Heart left ventricle (tissue), 16 donors: ENCODE results near the gene FLVCR1. TPM values are rescaled to one million over a fixed set of nuclear protein-coding genes. Genes with fewer than 3 reads are reported as not detected.

Experiments
- ATAC-seq, 4 donors: fragments of 200-7000 bp; cut with Tn5 transposase; one replicate each; pipeline ENCODE4 v1.9.1; 2020 to 2022; ENCODE audit warnings: moderate library complexity in 4 of 4, mild to moderate bottlenecking in 3 of 4, moderate number of reproducible peaks in 1 of 4
- DNase-seq, 5 donors: peaks; one replicate each; pipeline ENCODE4 v3.0.0-alpha.2; 2020
- H3K27ac ChIP-seq, 12 donors: fragments of 200-600 bp; sonication (generic) in 4 of 12; one replicate each; pipeline versions ENCODE4 v1.5.0 to v1.8.0; 2016 to 2022; ENCODE audit warnings: mild to moderate bottlenecking in 2 of 12
- H3K27me3 ChIP-seq, 9 donors: fragments of 200-600 bp; sonication (generic) in 2 of 9; one replicate each; pipeline versions ENCODE4 v1.5.1 to v1.8.0; 2016 to 2022; ENCODE audit warnings: mild to moderate bottlenecking in 3 of 9
- H3K36me3 ChIP-seq, 9 donors: fragments of 200-600 bp; sonication (generic) in 2 of 9; one replicate each; pipeline versions ENCODE4 v1.5.0 to v1.8.0; 2018 to 2022; ENCODE audit warnings: mild to moderate bottlenecking in 2 of 9
- H3K4me1 ChIP-seq, 12 donors: fragments of 200-600 bp; sonication (generic) in 4 of 12; one replicate each; pipeline versions ENCODE4 v1.5.0 to v1.8.0; 2016 to 2022; ENCODE audit warnings: mild to moderate bottlenecking in 3 of 12
- H3K4me3 ChIP-seq, 12 donors: fragments of 200-600 bp; sonication (generic) in 4 of 12; one replicate each; pipeline versions ENCODE4 v1.5.0 to v1.8.0; 2017 to 2022; ENCODE audit warnings: mild to moderate bottlenecking in 9 of 12, moderate library complexity in 4 of 12
- H3K9me3 ChIP-seq, 12 donors: fragments of 200-600 bp; sonication (generic) in 4 of 12; one replicate each; pipeline versions ENCODE4 v1.5.0 to v1.8.0; 2016 to 2022; ENCODE audit warnings: mild to moderate bottlenecking in 1 of 12
- CTCF ChIP-seq, 12 donors: fragments of 200-600 bp; sonication (generic) in 4 of 12; IDR thresholded peaks; one replicate each; pipeline versions ENCODE4 v1.5.0 to v1.8.0; 2018 to 2022; ENCODE audit warnings: antibody characterized with exemption in 12 of 12, mild to moderate bottlenecking in 5 of 12
- POLR2A ChIP-seq, 2 donors: fragments of 450-650 bp; IDR thresholded peaks; one replicate each; pipeline ENCODE4 v1.6.1; 2017; ENCODE audit warnings: antibody characterized with exemption in 2 of 2, mild to moderate bottlenecking in 2 of 2, moderate library complexity in 2 of 2
- WGBS, 4 donors: extraction: QIAGEN DNeasy Blood & Tissue Kit in 2 of 4; methylation state at CpG; one replicate each; pipeline versions ENCODE4 v1.1.5 to v1.1.7; 2013 to 2018; 5-methylcytosine and 5-hydroxymethylcytosine counted together
- intact Hi-C, 10 donors: fragments of 100-400 bp; cut with DNase I; formaldehyde crosslinking; loops; one replicate each; pipeline versions ENCODE4 v1.11.1 to v1.14.2; 2022
- polyA plus RNA-seq, 2 donors: library from polyadenylated mRNA; stranded (reverse); fragments of 200-250 nt; gene quantifications; one replicate each; pipeline ENCODE4 v1.2.3, GENCODE V29; 2013
- total RNA-seq, 9 donors: library from RNA; depleted of rRNA in 2 of 9; stranded (reverse); fragments of >200 nt in 2 of 9; fragmentation: NEBNext Ultra II Directional in 3 of 9; extraction: Animal tissue kit (Norgen Biotek cat#: 25700) in 3 of 9; gene quantifications; one replicate each; pipeline versions ENCODE4 v1.1.0 to v1.2.4, GENCODE V29; 2016 to 2023
- donor health status: ischemic (EF 13 %, LVEDD 7.1; RV severe dilation, severe dysfunction).
- donor health status: healthy with polysubstance abuse.
- donor health status: DM: no; HTN: yes; CAD: no.
- donor health status: DM: no; HTN: no; CAD: no.
- donor health status: ischemic (EF 25% LVEDD 6.9; RV normal size, moderate dysfunction).
- donor health status: ischemic (EF 25% LVEDD 5.7; RV mildly dilated, moderate dysfunction).
- donor health status: healthy.
- donor health status: DM: yes; HTN: yes; CAD: no.
- donor health status: ischemic (EF 35%, LVEDD 5.7; RV mildly dilated, moderate dysfunction).
- donor health status: nonischemic (EF 11% LVEDD 7.7; RV severe dilation, severe dysfunction).
- donor health status: DM: yes; HTN: yes; CAD: no.
- donor health status: PGD.
- donor health status: ischemic (EF 29% LVEDD 5.4; RV normal size, mild dysfunction).
- donor health status: nonischemic (EF 23%, LVEDD 6.1; RV moderate dilation, normal function).

The FLVCR1 gene
- total and polyA plus RNA-seq, 11 donors, result 0.44 to 3.0 (median 2.4) TPM

DNA sequence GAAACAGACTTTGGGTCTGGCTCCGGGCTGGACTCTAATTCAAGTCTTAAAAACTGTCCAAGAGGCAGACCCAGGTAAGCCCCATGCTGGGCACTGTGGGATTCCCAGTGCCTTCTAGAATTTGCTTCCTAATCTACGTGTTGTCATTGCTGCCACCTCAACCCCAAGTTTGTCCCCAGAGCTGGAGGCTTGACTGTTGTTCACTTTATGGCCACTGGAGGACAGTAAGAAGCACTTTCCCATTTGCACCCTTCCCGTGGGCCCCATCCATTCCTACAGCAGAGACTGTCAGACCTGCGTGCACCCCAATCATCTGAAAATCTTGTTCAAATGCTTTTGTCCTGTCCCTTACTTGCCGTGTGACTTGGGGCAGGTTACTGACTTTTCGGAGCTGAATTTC is 62.8 kb downstream of the FLVCR1 start:
- intact Hi-C loops, result loop anchor here in 1 of 10 donors (5.0 kb wide), 1 partner anchor 61 kb away; no protein-coding TSS in a partner anchor
- no peaks in the 10 kb centered on the region for H3K9me3 ChIP-seq
- 64 to 69% (median 68%) methylated on average over 5 to 6 of the region's 6 CpGs for WGBS, 4 donors
- H3K36me3 ChIP-seq, result no peaks in the 10 kb centered on the region
- no peak overlapping the region for H3K4me3 ChIP-seq
- peaks cover 0 to 13% (median 0%) of the 10 kb centered on the region in 12 donors for H3K4me1 ChIP-seq
- no peak for ATAC-seq
- no peak overlapping the region for H3K27ac ChIP-seq
- TF ChIP-seq CTCF (IDR thresholded peaks at IDR 0.05), result peak in 6 of 12 donors; percentile 11 to 22 (median 16)
- no peak for TF ChIP-seq POLR2A (IDR thresholded peaks at IDR 0.05)
- H3K27me3 ChIP-seq, result peaks cover 0 to 9% (median 0%) of the 10 kb centered on the region in 9 donors
- no peak for DNase-seq

- H3K4me3 ChIP-seq, result no peak overlapping the region
- intact Hi-C loops, result loop anchor here in 1 of 10 donors (5.0 kb wide), 1 partner anchor 60 kb away; no protein-coding TSS in a partner anchor
- no peaks in the 10 kb centered on the region for H3K36me3 ChIP-seq
- 60 to 81% (median 73%) methylated on average over 5 of the region's 5 CpGs for WGBS, 4 donors
- peaks cover 0 to 8% (median 0%) of the 10 kb centered on the region in 12 donors for H3K9me3 ChIP-seq
- peaks cover 0 to 8% (median 0%) of the 10 kb centered on the region in 12 donors for H3K4me1 ChIP-seq
- peaks cover 0 to 9% (median 0%) of the 10 kb centered on the region in 9 donors for H3K27me3 ChIP-seq
- no peak for TF ChIP-seq POLR2A (IDR thresholded peaks at IDR 0.05)
- no peak for TF ChIP-seq CTCF (IDR thresholded peaks at IDR 0.05)
- H3K27ac ChIP-seq, result no peak overlapping the region
- DNase-seq, result no peak
- ATAC-seq, result no peak
These were observed 63.9 kb downstream of the FLVCR1 start for GRCh38 chr1:212922016-212922415.

- no peak for ATAC-seq
- Histone ChIP-seq H3K4me3 (no peak overlapping the region), H3K36me3 (no peaks in the 10 kb centered on the region), H3K4me1 (peaks cover 0 to 8% (median 0%) of the 10 kb centered on the region in 12 donors), H3K27ac (no peak overlapping the region), H3K9me3 (peaks cover 0 to 9% (median 0%) of the 10 kb centered on the region in 12 donors), H3K27me3 (no peaks in the 10 kb centered on the region)
- intact Hi-C loops, result no loop called here
- no peak for DNase-seq
- 74 to 81% (median 77%) methylated on average over 5 to 6 of the region's 6 CpGs for WGBS, 4 donors
- TF ChIP-seq POLR2A (IDR thresholded peaks at IDR 0.05) (no peak), CTCF (IDR thresholded peaks at IDR 0.05) (no peak)
These were observed 68.3 kb downstream of the FLVCR1 start for GRCh38 chr1:212926372-212926771.

GRCh38 chr1:212928323-212929291 is 70.5 kb downstream of the FLVCR1 start:
- no peak overlapping the region for H3K4me3 ChIP-seq
- peak overlapping the region in 1 of 12 donors; percentile 5 for H3K27ac ChIP-seq
- H3K27me3 ChIP-seq, result no peaks in the 10 kb centered on the region
- DNase-seq, result no peak
- ATAC-seq, result no peak
- TF ChIP-seq POLR2A (IDR thresholded peaks at IDR 0.05) (no peak), CTCF (IDR thresholded peaks at IDR 0.05) (no peak)
- peaks cover 0 to 8% (median 0%) of the 10 kb centered on the region in 12 donors for H3K4me1 ChIP-seq
- WGBS, 4 donors, result 53 to 59% (median 54%) methylated on average over 7 to 10 of the region's 10 CpGs
- intact Hi-C loops, result no loop called here
- no peaks in the 10 kb centered on the region for H3K36me3 ChIP-seq
- peaks cover 0 to 9% (median 0%) of the 10 kb centered on the region in 12 donors for H3K9me3 ChIP-seq
